Measurements from ENCODE around the gene IGFALS. TPM values are rescaled to one million over a fixed set of nuclear protein-coding genes. Genes with fewer than 3 reads are reported as not detected.

The IGFALS gene
- total and polyA plus RNA-seq, 4 donors = 0.84 TPM; not detected in 3

- H3K4me1 ChIP-seq (ENCODE audit: control insufficient read depth in 1 of 2, insufficient read depth in 2 of 2, low read length in 2 of 2) = no peaks in the 10 kb centered on the region
- WGBS, 2 donors = 91 to 92% methylated on average over 42 of the region's 42 CpGs
- H3K4me3 ChIP-seq (ENCODE audit: low read length in 2 of 2) = no peak overlapping the region
- ATAC-seq (ENCODE audit: low FRiP score) = no peak
- H3K27ac ChIP-seq (ENCODE audit: low read depth in 1 of 2, low read length in 2 of 2) = no peak overlapping the region
- intact Hi-C loops (cut with DNase I) = no loop called here
- H3K9me3 ChIP-seq (ENCODE audit: control insufficient read depth, low read length) = no peaks in the 10 kb centered on the region
- no peaks in the 10 kb centered on the region for H3K27me3 ChIP-seq (ENCODE audit: control insufficient read depth in 1 of 2, insufficient read depth in 2 of 2, low read length in 1 of 2)
- no peak for DNase-seq
- no peaks in the 10 kb centered on the region for H3K36me3 ChIP-seq (ENCODE audit: control insufficient read depth in 1 of 2, insufficient read depth in 2 of 2, low read length in 1 of 2)
Observed at GRCh38 chr16:1767116-1767994, 26.1 kb downstream of the IGFALS start.

- WGBS, 2 donors = 82 to 83% methylated on average over 18 of the region's 18 CpGs
- H3K9me3 ChIP-seq (ENCODE audit: control insufficient read depth, low read length) = no peaks in the 10 kb centered on the region
- H3K36me3 ChIP-seq (ENCODE audit: control insufficient read depth in 1 of 2, insufficient read depth in 2 of 2, low read length in 1 of 2) = no peaks in the 10 kb centered on the region
- ATAC-seq (ENCODE audit: low FRiP score) = no peak
- H3K27me3 ChIP-seq (ENCODE audit: control insufficient read depth in 1 of 2, insufficient read depth in 2 of 2, low read length in 1 of 2) = no peaks in the 10 kb centered on the region
- intact Hi-C loops (cut with DNase I) = no loop called here
- H3K4me3 ChIP-seq (ENCODE audit: low read length in 2 of 2) = no peak overlapping the region
- H3K4me1 ChIP-seq (ENCODE audit: control insufficient read depth in 1 of 2, insufficient read depth in 2 of 2, low read length in 2 of 2) = no peaks in the 10 kb centered on the region
- no peak for DNase-seq
- no peak overlapping the region for H3K27ac ChIP-seq (ENCODE audit: low read depth in 1 of 2, low read length in 2 of 2)
Observed at GRCh38 chr16:1766701-1767100, 26.8 kb downstream of the IGFALS start.

- ATAC-seq (ENCODE audit: low FRiP score) = no peak
- intact Hi-C loops (cut with DNase I) = no loop called here
- no peaks in the 10 kb centered on the region for H3K4me1 ChIP-seq (ENCODE audit: control insufficient read depth in 1 of 2, insufficient read depth in 2 of 2, low read length in 2 of 2)
Observed at GRCh38 chr16:1766231-1766630, 27.3 kb downstream of the IGFALS start.

GRCh38 chr16:1765826-1766225 lies 27.7 kb downstream of the IGFALS start:
- no peaks in the 10 kb centered on the region for H3K36me3 ChIP-seq (ENCODE audit: control insufficient read depth in 1 of 2, insufficient read depth in 2 of 2, low read length in 1 of 2)
- H3K4me3 ChIP-seq (ENCODE audit: low read length in 2 of 2) = no peak overlapping the region
- no peaks in the 10 kb centered on the region for H3K27me3 ChIP-seq (ENCODE audit: control insufficient read depth in 1 of 2, insufficient read depth in 2 of 2, low read length in 1 of 2)
- 89 to 91% methylated on average over 22 of the region's 22 CpGs for WGBS, 2 donors
- intact Hi-C loops (cut with DNase I) = no loop called here
- ATAC-seq (ENCODE audit: low FRiP score) (no peak), DNase-seq (no peak)
- H3K4me1 ChIP-seq (ENCODE audit: control insufficient read depth in 1 of 2, insufficient read depth in 2 of 2, low read length in 2 of 2) = no peaks in the 10 kb centered on the region
- no peaks in the 10 kb centered on the region for H3K9me3 ChIP-seq (ENCODE audit: control insufficient read depth, low read length)
- no peak overlapping the region for H3K27ac ChIP-seq (ENCODE audit: low read depth in 1 of 2, low read length in 2 of 2)

More at GRCh38 chr16:1766231-1766630, 27.3 kb downstream of the IGFALS start:
- H3K27me3 ChIP-seq (ENCODE audit: control insufficient read depth in 1 of 2, insufficient read depth in 2 of 2, low read length in 1 of 2) = no peaks in the 10 kb centered on the region
- H3K9me3 ChIP-seq (ENCODE audit: control insufficient read depth, low read length) = no peaks in the 10 kb centered on the region
- no peak overlapping the region for H3K27ac ChIP-seq (ENCODE audit: low read depth in 1 of 2, low read length in 2 of 2)
- no peak overlapping the region for H3K4me3 ChIP-seq (ENCODE audit: low read length in 2 of 2)
- WGBS, 2 donors = 89 to 91% methylated on average over 19 of the region's 19 CpGs
- DNase-seq = no peak
- no peaks in the 10 kb centered on the region for H3K36me3 ChIP-seq (ENCODE audit: control insufficient read depth in 1 of 2, insufficient read depth in 2 of 2, low read length in 1 of 2)

GRCh38 chr16:1764971-1765370 lies 28.5 kb downstream of the IGFALS start:
- no peaks in the 10 kb centered on the region for H3K27me3 ChIP-seq (ENCODE audit: control insufficient read depth in 1 of 2, insufficient read depth in 2 of 2, low read length in 1 of 2)
- H3K4me3 ChIP-seq (ENCODE audit: low read length in 2 of 2) = no peak overlapping the region
- no peak overlapping the region for H3K27ac ChIP-seq (ENCODE audit: low read depth in 1 of 2, low read length in 2 of 2)
- H3K36me3 ChIP-seq (ENCODE audit: control insufficient read depth in 1 of 2, insufficient read depth in 2 of 2, low read length in 1 of 2) = no peaks in the 10 kb centered on the region
- ATAC-seq (ENCODE audit: low FRiP score) = no peak
- H3K9me3 ChIP-seq (ENCODE audit: control insufficient read depth, low read length) = no peaks in the 10 kb centered on the region
- no peaks in the 10 kb centered on the region for H3K4me1 ChIP-seq (ENCODE audit: control insufficient read depth in 1 of 2, insufficient read depth in 2 of 2, low read length in 2 of 2)
- intact Hi-C loops (cut with DNase I) = no loop called here
- no peak for DNase-seq
- 90 to 94% methylated on average over 21 of the region's 21 CpGs for WGBS, 2 donors

- intact Hi-C loops (cut with DNase I) = no loop called here
- Histone ChIP-seq H3K9me3 (ENCODE audit: control insufficient read depth, low read length) (no peaks in the 10 kb centered on the region), H3K27me3 (ENCODE audit: control insufficient read depth in 1 of 2, insufficient read depth in 2 of 2, low read length in 1 of 2) (no peaks in the 10 kb centered on the region), H3K4me3 (ENCODE audit: low read length in 2 of 2) (no peak overlapping the region), H3K36me3 (ENCODE audit: control insufficient read depth in 1 of 2, insufficient read depth in 2 of 2, low read length in 1 of 2) (no peaks in the 10 kb centered on the region), H3K27ac (ENCODE audit: low read depth in 1 of 2, low read length in 2 of 2) (no peak overlapping the region), H3K4me1 (ENCODE audit: control insufficient read depth in 1 of 2, insufficient read depth in 2 of 2, low read length in 2 of 2) (no peaks in the 10 kb centered on the region)
- no peak for DNase-seq
- 72 to 73% methylated on average over 75 to 81 of the region's 81 CpGs for WGBS, 2 donors
- ATAC-seq (ENCODE audit: low FRiP score) = no peak
Observed at GRCh38 chr16:1763521-1764511, 29.7 kb downstream of the IGFALS start.

GRCh38 chr16:1762879-1763520 lies 30.5 kb downstream of the IGFALS start:
- H3K27ac ChIP-seq (ENCODE audit: low read depth in 1 of 2, low read length in 2 of 2) = no peak overlapping the region

GRCh38 chr16:1762196-1762878 lies 31.2 kb downstream of the IGFALS start:
- Histone ChIP-seq H3K27ac (ENCODE audit: low read depth in 1 of 2, low read length in 2 of 2) (no peak overlapping the region), H3K4me1 (ENCODE audit: control insufficient read depth in 1 of 2, insufficient read depth in 2 of 2, low read length in 2 of 2) (no peaks in the 10 kb centered on the region), H3K9me3 (ENCODE audit: control insufficient read depth, low read length) (no peaks in the 10 kb centered on the region), H3K27me3 (ENCODE audit: control insufficient read depth in 1 of 2, insufficient read depth in 2 of 2, low read length in 1 of 2) (no peaks in the 10 kb centered on the region), H3K4me3 (ENCODE audit: low read length in 2 of 2) (no peak overlapping the region), H3K36me3 (ENCODE audit: control insufficient read depth in 1 of 2, insufficient read depth in 2 of 2, low read length in 1 of 2) (no peaks in the 10 kb centered on the region)
- ATAC-seq (ENCODE audit: low FRiP score) (no peak), DNase-seq (peak in 1 of 2 donors; percentile 75)
- intact Hi-C loops (cut with DNase I) = no loop called here
- WGBS, 2 donors = 92 to 94% methylated on average over 27 to 30 of the region's 30 CpGs

More at GRCh38 chr16:1762879-1763520, 30.5 kb downstream of the IGFALS start:
- DNase-seq = peak in 1 of 2 donors; percentile 74
- intact Hi-C loops (cut with DNase I) = no loop called here
- Histone ChIP-seq H3K27me3 (ENCODE audit: control insufficient read depth in 1 of 2, insufficient read depth in 2 of 2, low read length in 1 of 2) (no peaks in the 10 kb centered on the region), H3K9me3 (ENCODE audit: control insufficient read depth, low read length) (no peaks in the 10 kb centered on the region), H3K36me3 (ENCODE audit: control insufficient read depth in 1 of 2, insufficient read depth in 2 of 2, low read length in 1 of 2) (no peaks in the 10 kb centered on the region), H3K4me3 (ENCODE audit: low read length in 2 of 2) (no peak overlapping the region), H3K4me1 (ENCODE audit: control insufficient read depth in 1 of 2, insufficient read depth in 2 of 2, low read length in 2 of 2) (no peaks in the 10 kb centered on the region)
- no peak for ATAC-seq (ENCODE audit: low FRiP score)
- 86% methylated on average over 24 of the region's 24 CpGs for WGBS, 2 donors
